Neutrophil (primary cell): ENCODE results near the gene EIF3CL.
"Not testable (repeated sequence)": the region's sequence is repeated elsewhere in the genome, so short reads cannot be mapped to it uniquely, and the experiment has no call there.

Experiments
- H3K27ac ChIP-seq: fragments of 200-600 bp; sonication (generic); 2 replicates; pipeline ENCODE4 v1.5.1; 2016; ENCODE audit warnings: mild to moderate bottlenecking, moderate library complexity
- H3K27me3 ChIP-seq: fragments of 200-600 bp; sonication (generic); 2 replicates; pipeline ENCODE4 v1.6.0; 2016; ENCODE audit warnings: mild to moderate bottlenecking
- H3K36me3 ChIP-seq: fragments of 200-600 bp; sonication (generic); 2 replicates; pipeline ENCODE4 v1.5.1; 2017
- H3K4me1 ChIP-seq, 2 experiments: fragments of 200-600 bp in 1 of 2; sonication (generic) in 1 of 2; 1 replicate in 1 of 2; 2 replicates in 1 of 2; pipeline versions ENCODE4 v1.5.1 to v1.6.1; 2013 to 2016; ENCODE audit warnings: low read depth in 1 of 2, low read length in 1 of 2, mild to moderate bottlenecking in 1 of 2, moderate library complexity in 1 of 2; ENCODE audit not compliant: control insufficient read depth in 1 of 2, insufficient read depth in 1 of 2
- H3K4me3 ChIP-seq, 2 experiments: fragments of 200-600 bp in 1 of 2; sonication (generic) in 1 of 2; 1 replicate in 1 of 2; 2 replicates in 1 of 2; pipeline ENCODE4 v1.5.1; 2013 to 2016; ENCODE audit warnings: low read depth in 1 of 2, low read length in 1 of 2, mild to moderate bottlenecking in 1 of 2, moderate library complexity in 1 of 2
- H3K9me3 ChIP-seq: fragments of 200-600 bp; sonication (generic); 2 replicates; pipeline ENCODE4 v1.5.1; 2016

The EIF3CL gene

DNA sequence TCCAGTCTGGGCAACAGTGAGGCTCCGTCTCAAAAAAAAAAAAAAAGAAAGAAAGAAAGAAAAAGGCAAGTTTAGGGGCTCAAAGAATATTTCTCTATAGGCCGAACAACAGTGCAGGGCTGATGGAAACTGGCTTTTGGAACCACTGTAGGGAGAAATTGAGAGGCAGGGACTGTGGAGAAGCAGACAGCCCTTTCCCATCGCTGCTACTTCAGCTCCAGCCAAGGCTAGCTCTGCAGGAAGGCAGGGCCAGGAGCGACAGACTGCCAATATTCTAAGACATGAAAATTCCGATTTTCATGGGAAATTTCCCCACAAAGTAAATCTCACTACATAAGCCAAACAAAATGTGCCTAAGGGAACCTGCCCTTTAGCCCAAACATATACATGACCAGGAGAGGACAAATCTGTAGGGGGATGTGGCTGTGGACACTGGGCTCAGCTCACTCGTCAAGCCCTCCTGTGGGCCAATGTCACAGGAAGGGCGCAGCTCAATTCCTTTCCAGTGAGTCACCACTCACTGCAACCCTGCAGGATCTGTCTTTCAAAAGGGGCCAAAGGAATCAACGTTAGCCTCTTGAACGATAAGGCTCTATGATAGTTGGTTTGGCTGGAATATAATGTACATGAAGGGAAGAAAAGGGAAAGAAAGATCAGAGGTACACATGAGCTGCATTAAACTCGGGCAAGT is 21.3 kb downstream of the EIF3CL start:
- not testable (repeated sequence) for H3K27me3 ChIP-seq, H3K9me3 ChIP-seq, H3K36me3 ChIP-seq, H3K4me3 ChIP-seq, H3K4me1 ChIP-seq, H3K27ac ChIP-seq

DNA sequence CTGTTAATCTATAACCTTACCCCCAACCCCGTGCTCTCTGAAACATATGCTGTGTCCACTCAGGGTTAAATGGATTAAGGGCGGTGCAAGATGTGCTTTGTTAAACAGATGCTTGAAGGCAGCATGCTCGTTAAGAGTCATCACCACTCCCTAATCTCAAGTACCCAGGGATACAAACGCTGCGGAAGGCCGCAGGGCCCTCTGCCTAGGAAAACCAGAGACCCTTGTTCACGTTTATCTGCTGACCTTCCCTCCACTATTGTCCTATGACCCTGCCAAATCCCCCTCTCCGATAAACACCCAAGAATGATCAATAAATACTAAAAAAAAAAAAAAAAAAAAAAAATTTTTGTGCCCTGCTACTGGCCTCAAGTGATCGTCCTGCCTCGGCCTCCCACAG is 25.8 kb downstream of the EIF3CL start:
- not testable (repeated sequence) for H3K9me3 ChIP-seq, H3K27ac ChIP-seq, H3K4me1 ChIP-seq, H3K36me3 ChIP-seq, H3K4me3 ChIP-seq
- H3K27me3 ChIP-seq = peaks cover 12% of the 10 kb centered on the region

DNA sequence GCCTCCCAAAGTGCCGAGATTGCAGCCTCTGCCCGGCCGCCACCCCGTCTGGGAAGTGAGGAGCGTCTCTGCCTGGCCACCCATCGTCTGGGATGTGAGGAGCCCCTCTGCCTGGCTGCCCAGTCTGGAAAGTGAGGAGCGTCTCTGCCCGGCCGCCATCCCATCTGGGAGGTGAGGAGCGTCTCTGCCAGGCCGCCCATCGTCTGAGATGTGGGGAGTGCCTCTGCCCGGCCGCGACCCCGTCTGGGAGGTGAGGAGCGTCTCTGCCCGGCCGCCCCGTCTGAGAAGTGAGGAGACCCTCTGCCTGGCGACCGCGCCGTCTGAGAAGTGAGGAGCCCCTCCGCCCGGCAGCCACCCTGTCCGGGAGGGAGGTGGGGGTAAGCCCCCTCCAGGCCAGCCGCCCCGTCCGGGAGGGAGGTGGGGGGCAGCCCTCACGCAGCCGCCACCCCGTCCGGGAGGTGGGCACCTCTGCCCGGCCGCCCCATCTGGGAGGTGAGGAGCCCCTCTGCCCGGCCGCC is 26.5 kb downstream of the EIF3CL start:
- H3K27me3 ChIP-seq = peaks cover 12% of the 10 kb centered on the region
- not testable (repeated sequence) for H3K4me3 ChIP-seq, H3K27ac ChIP-seq, H3K36me3 ChIP-seq, H3K9me3 ChIP-seq, H3K4me1 ChIP-seq

DNA sequence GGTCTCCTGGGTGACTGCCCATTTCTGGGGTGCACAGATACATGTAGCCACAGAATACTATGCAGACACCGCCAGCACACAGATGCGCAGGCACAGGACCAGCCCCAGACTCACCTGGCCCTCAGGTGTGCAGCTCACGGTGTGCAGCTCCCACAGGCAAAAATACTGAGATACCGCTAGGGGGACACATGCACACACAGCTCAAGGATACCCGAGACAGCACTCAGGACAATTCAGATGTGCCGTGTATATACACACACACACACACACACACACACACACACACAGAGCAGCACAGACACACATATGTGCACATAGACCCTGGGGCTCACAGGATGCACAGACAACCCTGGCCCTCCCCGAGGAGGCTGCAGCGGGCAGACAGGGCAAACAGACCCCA is 28.5 kb downstream of the EIF3CL start:
- H3K27ac ChIP-seq, H3K36me3 ChIP-seq, H3K4me1 ChIP-seq, H3K9me3 ChIP-seq, H3K4me3 ChIP-seq: not testable (repeated sequence)
- H3K27me3 ChIP-seq = peaks cover 12% of the 10 kb centered on the region

DNA sequence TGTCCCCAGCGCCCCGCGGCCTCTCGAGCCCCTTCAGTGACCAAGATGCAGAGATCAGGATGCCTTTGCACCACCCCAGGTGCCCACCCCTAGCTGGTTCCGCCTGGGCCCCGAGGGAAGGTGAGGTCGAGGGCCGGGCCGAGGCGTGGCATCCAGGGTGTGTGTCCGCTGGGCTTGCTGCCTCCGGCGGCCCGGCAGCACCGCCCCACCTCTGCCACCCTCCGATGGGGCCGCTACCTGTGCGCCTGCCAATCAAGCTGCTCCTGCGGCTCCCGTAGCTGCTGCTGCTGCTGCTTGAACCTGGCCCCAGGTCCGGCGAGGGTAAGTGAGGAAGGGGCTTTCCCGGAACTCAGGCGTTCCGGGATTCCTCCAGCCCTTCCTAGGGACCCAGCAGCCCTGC is 29.4 kb downstream of the EIF3CL start:
- H3K36me3 ChIP-seq, H3K27ac ChIP-seq, H3K9me3 ChIP-seq, H3K4me3 ChIP-seq, H3K4me1 ChIP-seq: not testable (repeated sequence)
- peaks cover 12% of the 10 kb centered on the region for H3K27me3 ChIP-seq

DNA sequence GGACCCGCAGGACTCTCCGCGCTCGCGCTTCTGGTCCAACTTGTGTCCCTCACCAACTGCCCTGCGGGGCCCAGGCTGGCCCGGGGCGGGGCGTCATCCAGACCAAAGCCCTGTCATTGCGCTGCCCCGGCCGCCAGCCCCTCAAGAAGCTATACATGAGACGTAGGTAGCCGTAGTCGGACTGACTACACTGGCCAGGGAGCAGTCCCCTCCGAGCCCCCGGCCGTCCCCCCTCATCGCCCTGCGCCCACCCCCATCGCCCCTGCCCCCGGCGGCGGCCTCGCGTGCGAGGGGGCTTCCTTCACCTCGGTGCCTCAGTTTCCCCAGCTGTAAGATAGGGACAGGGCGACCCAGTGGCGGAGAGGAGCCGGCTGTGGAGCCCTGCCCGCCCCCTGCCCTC is 35.7 kb downstream of the EIF3CL start:
- not testable (repeated sequence) for H3K27ac ChIP-seq, H3K4me3 ChIP-seq, H3K27me3 ChIP-seq, H3K36me3 ChIP-seq, H3K4me1 ChIP-seq, H3K9me3 ChIP-seq

DNA sequence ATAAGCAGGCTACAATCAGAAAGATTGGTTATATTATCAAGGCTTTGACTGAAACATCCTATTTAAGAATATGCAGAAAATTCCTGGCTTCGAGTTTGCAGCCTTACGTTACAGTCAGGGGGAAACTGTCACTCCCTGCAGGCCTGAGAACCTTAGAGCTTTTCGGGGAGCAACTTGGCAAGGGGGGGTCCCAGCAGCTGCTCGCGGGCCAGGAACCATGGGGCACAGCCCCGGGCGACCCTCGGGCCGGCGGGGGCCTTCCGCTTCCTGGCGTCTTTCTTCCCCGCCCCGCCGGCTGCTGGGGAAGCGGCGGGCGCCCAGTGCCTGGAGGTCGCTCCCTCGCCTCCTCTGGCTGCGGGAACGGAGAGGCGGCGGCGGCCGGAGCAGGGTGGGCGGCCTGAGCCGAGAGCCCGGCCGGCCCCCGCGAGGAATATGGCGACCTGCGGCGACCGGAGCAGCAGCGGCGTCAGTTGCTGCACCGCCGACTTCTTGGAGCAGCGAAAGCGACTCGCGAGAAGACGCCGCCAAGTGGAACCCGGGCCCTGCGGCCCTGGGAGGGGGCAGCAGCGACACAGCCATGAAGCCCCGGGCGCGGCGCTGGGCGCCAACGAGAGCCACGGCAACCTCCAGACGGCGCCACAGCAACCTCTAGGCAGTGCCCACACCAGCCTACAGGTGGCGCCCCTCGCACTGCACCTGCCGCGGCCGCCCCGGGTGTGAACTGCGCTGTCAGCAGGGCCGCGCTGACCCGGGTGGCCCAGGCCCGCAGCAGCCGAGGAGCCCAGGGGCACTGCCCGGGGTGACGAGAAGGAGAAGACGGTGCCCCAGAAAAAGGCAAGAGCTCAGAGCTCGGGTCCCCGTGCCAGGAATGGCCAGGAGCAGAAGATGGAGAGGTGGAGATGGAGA is 39.1 kb downstream of the EIF3CL start:
- H3K9me3 ChIP-seq, H3K4me1 ChIP-seq, H3K27ac ChIP-seq, H3K27me3 ChIP-seq, H3K4me3 ChIP-seq, H3K36me3 ChIP-seq: not testable (repeated sequence)

DNA sequence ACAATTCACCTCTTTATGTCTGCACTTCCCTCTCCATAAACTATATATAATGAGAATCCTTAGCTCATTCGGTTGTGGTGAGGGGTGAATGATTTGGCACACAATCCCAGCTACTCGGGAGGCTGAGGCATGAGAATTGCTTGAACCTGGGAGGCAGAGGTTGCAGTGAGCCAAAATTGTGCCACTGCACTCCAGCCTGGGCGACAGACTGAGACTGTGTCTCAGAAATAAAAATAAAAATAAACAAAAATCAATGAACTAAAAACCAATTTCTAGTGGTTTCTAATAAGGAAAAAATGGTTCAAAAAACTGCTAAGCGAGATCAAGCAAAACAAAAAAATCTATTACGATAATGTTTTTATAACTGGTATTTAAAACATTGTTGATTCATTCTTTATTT is 40.2 kb downstream of the EIF3CL start, which contains the start of gene NPIPB6:
Gene NPIPB6, minus strand, starts transcription at position 101 of the 400 bp plus-strand sequence. CDS start 686 bp downstream, outside the sequence.
- not testable (repeated sequence) for H3K9me3 ChIP-seq, H3K27ac ChIP-seq, H3K36me3 ChIP-seq, H3K4me1 ChIP-seq, H3K27me3 ChIP-seq, H3K4me3 ChIP-seq

DNA sequence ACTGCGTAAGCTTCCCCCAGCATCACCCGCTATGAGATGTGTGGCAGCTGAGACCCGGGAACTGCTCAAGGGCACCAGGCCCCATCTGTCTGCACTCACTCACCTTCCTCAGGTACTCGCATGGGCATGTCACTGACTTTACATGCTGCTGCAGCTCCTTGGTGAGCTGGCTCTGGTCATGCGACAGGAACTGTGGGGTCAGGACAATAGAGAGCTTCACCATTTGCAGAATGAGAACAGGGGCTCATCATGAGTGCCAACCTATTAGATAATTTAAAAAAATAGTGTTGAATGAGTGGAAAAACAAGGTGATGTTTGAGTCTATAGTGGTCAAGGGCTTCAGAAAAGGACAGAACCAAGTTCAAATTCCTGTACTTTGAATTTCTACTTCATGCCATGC is 41.0 kb downstream of the EIF3CL start:
- not testable (repeated sequence) for H3K4me3 ChIP-seq, H3K4me1 ChIP-seq, H3K27ac ChIP-seq, H3K9me3 ChIP-seq, H3K27me3 ChIP-seq, H3K36me3 ChIP-seq

DNA sequence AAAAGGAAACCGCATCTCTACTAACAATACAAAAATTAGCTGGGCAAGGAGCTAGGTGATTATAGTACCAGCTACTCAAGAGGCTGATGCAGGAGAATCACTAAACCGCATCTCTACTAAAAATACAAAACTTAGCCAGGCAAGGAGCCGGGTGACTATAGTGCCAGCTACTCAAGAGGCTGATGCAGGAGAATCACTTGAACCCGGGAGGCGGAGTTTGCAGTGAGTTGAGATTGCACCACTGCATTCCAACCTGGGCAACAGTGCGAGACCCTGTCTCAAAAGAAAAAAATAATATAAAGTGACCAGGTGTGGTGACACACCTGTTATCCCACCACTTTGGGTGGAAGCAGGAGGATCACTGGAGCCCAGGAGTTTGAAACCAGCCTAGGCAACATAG is 65.4 kb downstream of the EIF3CL start:
- not testable (repeated sequence) for H3K27me3 ChIP-seq, H3K36me3 ChIP-seq, H3K9me3 ChIP-seq, H3K4me1 ChIP-seq, H3K27ac ChIP-seq, H3K4me3 ChIP-seq

DNA sequence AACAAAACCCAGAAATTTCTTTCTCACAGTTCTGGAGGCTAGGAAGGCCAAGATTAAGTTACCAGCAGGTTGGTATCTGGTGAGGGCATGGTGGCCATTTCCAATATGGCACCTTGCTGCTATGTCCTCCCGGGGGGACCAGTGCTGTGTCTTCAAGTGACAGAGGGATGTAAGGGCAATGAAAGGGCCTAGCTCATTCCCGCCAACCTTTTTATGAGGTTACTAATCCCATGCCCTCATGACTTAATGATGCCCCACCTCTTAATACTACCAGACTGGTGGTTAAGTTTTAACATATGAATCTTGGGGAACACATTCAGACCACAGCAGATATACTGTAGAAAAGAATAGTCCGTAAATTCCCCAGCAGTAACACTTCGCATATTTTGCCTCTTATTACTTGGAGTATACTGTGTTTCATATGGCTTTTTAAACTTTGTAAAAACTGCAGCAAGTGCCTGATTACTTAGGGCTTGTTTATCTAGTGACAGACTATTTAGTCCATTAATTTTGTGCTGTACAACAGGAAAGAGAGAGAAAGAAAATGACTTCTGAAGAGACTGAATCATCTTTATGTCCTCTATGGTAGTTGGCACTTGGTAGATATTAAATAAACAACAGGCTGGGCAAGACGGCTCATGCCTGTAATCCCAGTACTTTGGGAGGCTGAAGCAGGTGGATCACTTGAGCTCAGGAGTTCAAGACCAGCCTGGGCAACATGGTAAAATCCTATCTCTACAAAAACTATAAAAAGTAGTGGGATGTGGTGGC is 66.5 kb downstream of the EIF3CL start:
- H3K27ac ChIP-seq, H3K27me3 ChIP-seq, H3K36me3 ChIP-seq, H3K9me3 ChIP-seq, H3K4me3 ChIP-seq, H3K4me1 ChIP-seq: not testable (repeated sequence)

DNA sequence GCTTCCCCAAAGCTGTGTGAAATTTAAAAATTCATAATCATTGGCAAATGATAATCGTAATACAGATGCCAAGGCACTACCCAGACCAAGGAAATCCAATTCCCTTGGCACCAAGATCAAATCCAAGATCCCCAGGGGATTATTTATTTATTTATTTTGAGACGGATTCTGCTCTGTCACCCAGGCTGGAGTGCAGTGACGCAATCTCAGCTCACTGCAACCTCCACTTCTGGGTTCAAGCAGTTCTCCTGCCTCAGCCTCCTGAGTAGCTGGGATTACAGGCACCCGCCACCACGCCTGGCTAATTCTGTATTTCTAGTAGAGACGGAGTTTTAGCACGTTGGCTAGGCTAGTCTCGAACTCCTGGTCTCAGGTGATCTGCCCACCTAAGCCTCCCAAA is 68.0 kb downstream of the EIF3CL start:
- H3K9me3 ChIP-seq, H3K36me3 ChIP-seq, H3K27me3 ChIP-seq: not testable (repeated sequence)

DNA sequence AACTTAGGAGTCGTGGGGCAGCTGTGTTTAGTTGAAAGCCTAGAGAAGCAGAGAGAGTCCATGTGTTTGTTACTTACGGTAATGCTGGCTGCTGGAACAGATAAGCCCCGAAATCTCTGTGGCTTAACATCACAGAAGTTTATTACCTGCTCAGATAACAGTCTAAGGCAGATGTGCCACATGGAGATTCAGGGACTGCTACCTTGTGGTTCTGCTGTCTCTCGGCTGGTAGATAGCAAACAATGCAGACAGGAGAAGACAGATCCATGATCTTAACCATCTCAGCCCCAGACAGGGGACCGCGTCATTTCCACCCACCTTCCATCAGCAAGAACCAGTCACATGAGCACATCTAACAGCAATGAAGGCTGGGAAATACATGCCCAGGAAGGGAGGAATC is 71.0 kb downstream of the EIF3CL start:
- not testable (repeated sequence) for H3K36me3 ChIP-seq, H3K27me3 ChIP-seq, H3K27ac ChIP-seq, H3K9me3 ChIP-seq, H3K4me3 ChIP-seq, H3K4me1 ChIP-seq

More for the DNA sequence above, 68.0 kb downstream of the EIF3CL start:
- H3K4me3 ChIP-seq, H3K27ac ChIP-seq, H3K4me1 ChIP-seq: not testable (repeated sequence)
